HG03575 (cell line): ENCODE results near the gene PARD3.
"Not testable (repeated sequence)": the region's sequence is repeated elsewhere in the genome, so short reads cannot be mapped to it uniquely, and the experiment has no call there.

Experiments
- ATAC-seq: cut with Tn5 transposase; IDR thresholded peaks from one replicate; pipeline ENCODE4 v1.9.1; 2021; ENCODE audit not compliant: unreplicated experiment, insufficient number of reproducible peaks, low FRiP score; ENCODE audit errors: extremely low read depth

The PARD3 gene

DNA sequence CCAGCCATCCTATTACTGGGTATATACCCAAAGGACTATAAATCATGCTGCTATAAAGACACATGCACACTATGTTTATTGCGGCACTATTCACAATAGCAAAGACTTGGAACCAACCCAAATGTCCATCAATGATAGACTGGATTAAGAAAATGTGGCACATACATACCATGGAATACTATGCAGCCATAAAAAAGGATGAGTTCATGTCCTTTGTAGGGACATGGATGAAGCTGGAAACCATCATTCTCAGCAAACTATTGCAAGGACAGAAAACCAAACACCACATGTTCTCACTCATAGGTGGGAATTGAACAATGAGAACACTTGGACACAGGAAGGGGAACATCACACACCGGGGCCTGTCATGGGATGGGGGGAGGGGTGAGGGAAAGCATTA, 546.7 kb downstream of the PARD3 start:
- not testable (repeated sequence) for ATAC-seq

DNA sequence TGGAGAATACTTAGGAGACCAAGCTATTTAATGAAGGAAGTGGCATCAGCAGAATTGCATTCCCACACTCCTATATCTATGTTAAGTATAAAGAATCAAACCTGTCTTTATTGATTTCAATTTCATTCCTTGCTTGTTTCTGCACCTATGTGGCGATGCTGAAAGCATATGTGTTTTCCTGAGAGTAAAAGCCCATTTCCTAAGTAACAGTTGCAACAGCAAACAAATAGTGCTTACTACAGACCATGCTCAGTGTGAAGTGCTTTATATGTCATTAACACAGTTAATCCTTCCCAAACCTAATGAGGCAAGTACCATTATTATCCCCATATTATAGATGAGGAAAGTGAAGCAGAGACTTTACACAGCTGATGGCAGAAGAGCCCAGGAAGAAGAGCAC, 552.1 kb downstream of the PARD3 start:
- ATAC-seq, result no peak

- ATAC-seq, result no peak
Observed at GRCh38 chr10:34260904-34261303, 554.2 kb downstream of the PARD3 start.

DNA sequence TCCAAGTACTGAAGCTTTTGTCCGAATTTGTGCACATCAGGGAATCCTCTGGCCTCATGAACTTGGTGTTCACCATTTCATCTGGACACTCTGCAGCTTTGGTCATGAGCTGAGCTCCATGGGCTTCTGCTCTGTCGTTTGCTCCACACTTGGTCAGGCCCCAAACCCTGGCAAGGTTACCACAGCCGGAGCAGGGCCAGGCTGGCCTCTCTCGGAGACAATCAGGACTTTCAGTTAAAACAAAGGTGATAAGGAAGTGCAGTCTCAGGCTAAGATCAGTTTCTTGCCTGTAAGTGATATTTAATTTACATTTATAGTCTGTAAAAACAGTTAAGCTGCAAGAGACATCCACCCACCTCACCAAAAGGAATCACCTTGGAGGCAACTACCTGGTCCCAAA, 558.9 kb downstream of the PARD3 start:
- ATAC-seq, result no peak

GRCh38 chr10:34255035-34255434, 560.1 kb downstream of the PARD3 start:
- no peak for ATAC-seq

DNA sequence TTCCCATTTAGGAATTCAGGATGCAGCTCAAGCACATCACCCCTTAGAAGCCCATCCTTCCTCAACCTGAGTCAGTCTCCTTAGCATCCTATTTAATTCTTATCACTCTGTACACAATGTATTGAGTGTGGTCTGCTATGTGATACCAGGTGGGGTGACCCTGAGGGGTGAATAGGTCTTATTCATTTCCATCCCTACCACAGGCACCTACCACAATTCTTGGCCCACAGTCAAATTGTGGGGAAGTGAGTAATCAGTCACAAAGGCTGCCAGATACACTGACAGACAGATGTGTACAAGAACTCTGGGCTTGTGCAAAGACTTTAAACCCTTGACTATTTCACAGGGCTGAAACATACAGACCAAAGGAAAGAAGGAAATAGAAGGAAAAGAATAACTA, 560.5 kb downstream of the PARD3 start:
- no peak for ATAC-seq

DNA sequence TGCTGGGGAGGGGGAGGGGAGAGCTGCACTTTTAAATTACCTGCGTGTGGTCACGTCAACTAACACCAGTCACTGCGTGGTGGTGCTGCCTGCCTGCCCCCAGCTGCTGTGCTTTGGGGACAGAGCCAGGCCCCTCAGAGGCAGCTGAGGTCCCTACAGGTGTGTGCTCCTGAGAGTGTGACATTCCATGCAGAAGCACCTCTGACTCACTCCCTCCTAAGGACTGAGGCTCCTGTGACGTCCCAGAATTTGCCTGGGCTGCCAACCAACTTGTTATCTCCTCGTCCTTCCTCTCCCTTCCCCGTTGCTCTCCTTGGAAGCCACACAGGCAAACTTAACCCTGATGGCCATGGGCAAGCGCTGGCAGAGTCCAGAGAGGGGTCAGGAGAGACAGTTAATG, 563.0 kb downstream of the PARD3 start:
- no peak for ATAC-seq

DNA sequence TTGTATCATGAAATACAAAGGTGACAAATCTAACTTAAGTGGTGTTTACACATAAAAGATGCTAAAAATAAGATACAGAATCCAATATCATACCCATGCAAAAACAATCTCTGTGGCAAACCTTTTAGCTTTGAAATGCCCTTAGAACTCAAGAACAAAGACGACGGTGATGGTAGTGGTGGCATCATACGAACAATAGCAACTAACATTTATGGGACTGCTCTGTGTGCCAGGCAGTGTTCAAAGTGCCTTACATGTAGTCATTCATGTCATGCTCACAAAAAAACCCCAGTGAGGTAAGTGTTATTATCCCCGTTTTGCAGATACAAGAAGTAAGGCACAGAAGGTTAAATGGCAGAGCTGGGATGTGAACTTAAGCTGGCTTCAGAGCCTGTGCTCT, 563.9 kb downstream of the PARD3 start:
- ATAC-seq, result no peak

DNA sequence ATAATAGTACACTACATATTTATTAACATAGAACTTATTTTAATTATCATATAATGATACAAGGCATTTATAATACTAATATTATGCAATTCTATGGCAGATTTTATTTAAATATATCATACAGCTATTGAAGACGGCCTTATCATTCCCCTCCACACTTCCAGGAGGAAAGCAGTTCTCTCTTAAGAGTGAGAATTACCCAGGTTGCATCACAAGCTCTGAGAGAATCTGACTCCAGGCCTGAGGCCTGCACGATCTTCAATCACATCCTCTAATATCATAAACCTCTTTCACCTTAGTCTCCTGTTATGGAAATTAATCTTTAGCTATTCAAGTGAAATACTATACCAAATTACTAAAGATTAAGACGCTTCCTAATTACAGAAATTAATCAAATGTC, 564.4 kb downstream of the PARD3 start:
- ATAC-seq, result no peak

DNA sequence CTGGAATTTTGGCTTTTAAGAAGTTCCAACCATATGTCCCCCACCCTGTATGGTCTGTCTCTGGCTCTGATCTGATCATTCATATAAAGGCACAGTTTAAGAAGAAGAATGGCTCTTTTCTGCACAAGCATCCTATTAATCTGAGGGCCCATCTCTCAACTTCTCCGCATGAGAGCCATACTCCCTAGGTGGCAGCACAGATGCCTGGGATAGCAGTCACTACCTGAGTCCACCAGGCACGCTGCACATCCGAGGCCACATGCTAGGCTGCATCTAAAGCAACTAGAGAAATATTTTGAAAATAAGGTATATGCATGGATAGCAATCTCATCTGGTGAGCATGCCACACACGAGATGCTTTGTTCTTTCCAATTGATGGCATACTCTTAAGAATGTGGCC, 565.5 kb downstream of the PARD3 start:
- no peak for ATAC-seq

DNA sequence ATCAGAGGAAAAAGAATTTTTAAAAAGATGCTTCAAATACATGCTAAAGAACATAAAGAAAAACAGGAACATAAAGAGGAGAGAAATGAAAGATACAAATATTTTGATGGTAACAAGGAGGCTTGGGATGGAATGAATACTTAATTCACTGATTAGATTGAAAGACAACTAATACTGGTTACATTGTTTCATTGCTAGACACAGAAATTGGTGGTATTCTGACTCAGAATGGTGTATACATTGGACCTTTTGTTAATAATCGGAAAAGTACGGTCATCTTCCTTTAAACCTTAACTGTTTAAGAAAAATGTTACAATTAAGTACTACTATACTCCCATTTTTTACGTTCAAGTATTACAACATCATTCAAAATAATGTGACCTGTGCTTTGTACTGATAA, 567.5 kb downstream of the PARD3 start:
- ATAC-seq, result no peak

DNA sequence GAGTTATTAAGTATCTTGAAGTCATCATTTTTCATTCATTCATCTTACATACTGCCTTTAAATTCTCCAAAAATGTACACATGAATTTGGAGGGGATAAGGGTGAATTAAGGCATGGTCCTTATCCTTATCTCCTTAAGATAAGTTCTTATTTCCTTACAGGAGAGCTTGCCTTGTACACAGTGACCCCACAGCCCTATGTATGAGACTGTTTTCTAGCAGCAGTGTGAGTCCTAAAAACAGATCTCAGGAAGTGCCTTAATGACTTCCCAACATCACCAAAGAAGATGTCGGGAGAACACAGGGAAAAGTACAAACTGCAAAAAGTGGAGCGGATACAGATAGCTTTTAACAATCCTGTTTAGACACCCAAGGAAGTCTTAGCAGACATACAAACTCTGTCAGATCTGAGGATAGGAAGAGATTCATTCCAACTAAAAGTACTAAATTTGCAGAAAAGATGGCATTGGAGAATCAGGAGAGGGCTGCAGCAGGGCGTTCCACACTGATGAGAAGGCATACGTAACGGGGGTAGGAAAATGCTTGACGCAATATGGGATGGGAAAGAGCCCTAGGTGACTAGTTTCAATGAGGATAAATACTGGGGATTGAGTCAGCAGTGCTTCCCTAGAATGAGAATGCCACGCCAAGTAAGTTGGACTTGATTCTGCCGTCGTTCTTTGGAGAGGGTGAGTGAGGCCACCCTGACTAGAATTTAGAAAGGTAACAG, 570.2 kb downstream of the PARD3 start:
- no peak for ATAC-seq

- no peak for ATAC-seq
Observed at GRCh38 chr10:34241226-34242000, 573.7 kb downstream of the PARD3 start.

- ATAC-seq, result no peak
Observed at GRCh38 chr10:34240039-34240438, 575.1 kb downstream of the PARD3 start.

- ATAC-seq, result no peak
Observed at GRCh38 chr10:34237898-34238455, 577.1 kb downstream of the PARD3 start.

- no peak for ATAC-seq
Observed at GRCh38 chr10:34236931-34237330, 578.2 kb downstream of the PARD3 start.

DNA sequence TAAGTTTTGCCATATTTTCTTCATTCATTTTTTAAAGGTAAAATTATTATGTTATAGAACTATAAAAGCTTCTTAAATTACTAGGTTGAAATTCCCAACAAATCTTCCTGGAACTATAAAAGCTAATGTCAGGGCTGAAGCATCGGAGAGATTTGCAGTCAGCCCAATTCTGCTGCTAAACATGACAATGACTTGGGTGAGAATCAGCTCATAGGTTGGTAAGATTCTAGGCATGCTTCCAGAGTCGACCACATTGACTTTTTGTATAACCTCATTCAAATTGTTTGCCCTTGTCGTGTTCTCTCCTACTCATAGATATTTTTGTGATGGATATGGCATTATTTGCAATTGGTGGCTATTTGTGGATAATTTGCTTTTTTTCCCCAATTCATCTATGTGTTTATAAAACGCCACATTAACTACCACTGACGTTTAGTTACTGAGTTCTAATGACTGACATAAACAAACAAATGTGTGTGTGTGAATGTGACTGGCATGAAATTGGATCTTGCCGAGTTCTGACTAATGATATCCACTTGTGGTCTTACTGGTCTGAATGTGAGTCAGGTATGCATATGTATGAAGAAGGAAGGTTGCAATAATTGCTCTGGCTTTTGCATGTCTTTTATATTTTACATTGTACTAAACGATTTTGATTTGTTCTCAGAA, 579.8 kb downstream of the PARD3 start:
- ATAC-seq, result no peak

GRCh38 chr10:34232481-34232880, 582.6 kb downstream of the PARD3 start:
- no peak for ATAC-seq

DNA sequence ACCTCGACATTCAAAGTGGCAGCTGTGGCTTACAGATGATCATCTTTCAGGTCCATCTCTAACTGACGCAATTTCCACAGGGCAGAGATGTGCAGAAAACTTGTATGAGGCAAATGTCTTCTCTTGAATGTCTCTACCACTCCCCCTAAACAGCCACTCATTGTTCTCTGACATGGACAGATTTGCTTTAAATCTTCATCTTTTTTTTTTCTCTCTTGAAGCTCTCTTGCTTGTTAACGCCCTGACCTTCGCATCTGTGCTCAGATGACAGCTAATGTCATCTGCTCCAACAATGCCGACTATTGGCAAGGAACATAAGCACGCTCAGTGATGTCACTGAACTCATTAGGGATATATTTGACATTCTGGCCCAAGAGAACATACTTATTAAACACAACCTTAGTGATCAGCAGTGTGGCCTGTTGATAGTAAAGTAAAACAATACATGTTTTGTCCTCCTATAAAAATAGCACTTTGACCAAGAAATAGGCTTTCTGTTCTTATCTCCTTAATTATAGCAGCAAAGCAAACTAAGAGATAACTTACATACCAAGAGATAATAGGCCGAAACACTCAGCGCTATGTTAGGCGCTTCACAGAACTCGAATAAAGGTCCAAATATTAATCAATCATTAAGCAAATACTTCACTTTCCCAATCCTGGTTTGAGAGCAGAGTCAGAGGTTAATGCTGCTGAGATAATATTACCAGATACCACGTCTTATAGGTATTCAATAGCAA, 583.5 kb downstream of the PARD3 start:
- ATAC-seq, result no peak
